Brain microvascular endothelial cell (primary cell): ENCODE data around the gene MTHFD1L.
"Not testable (repeated sequence)": the region's sequence is repeated elsewhere in the genome, so short reads cannot be mapped to it uniquely, and the experiment has no call there.

Experiments
- DNase-seq: peaks from one replicate; pipeline ENCODE4 v3.0.0-alpha.2; 2020
- H3K27ac ChIP-seq: fragments of 250-450 bp; sonication (Bioruptor Pico); 2 replicates; pipeline ENCODE4 v1.5.1; 2020; ENCODE audit warnings: mild to moderate bottlenecking, moderate library complexity
- H3K27me3 ChIP-seq: fragments of 250-450 bp; sonication (Bioruptor Pico); replicated peaks from 2 replicates; pipeline ENCODE4 v1.5.1; 2020; ENCODE audit warnings: mild to moderate bottlenecking
- H3K36me3 ChIP-seq: fragments of 250-450 bp; sonication (Bioruptor Pico); replicated peaks from 2 replicates; pipeline ENCODE4 v1.5.1; 2020; ENCODE audit warnings: mild to moderate bottlenecking
- H3K4me3 ChIP-seq: 2 replicates; pipeline ENCODE4 v1.5.1; 2011; ENCODE audit warnings: low read depth, mild to moderate bottlenecking, control low read depth, low read length, moderate library complexity
- in situ Hi-C: cut with HindIII; loops from 2 replicates; pipeline ENCODE4 v1.10.0; 2017; ENCODE audit warnings: low sequenced_read_pairs, low pct_ligation_motif_present
- TF ChIP-seq, protein P1 (sequence below): IDR thresholded peaks from 2 replicates; pipeline ENCODE4 v1.5.1; 2011; ENCODE audit warnings: low read depth, mild to moderate bottlenecking, moderate library complexity, low read length, control low read depth, inconsistent platforms; ENCODE audit errors: missing control alignments

The MTHFD1L gene

DNA sequence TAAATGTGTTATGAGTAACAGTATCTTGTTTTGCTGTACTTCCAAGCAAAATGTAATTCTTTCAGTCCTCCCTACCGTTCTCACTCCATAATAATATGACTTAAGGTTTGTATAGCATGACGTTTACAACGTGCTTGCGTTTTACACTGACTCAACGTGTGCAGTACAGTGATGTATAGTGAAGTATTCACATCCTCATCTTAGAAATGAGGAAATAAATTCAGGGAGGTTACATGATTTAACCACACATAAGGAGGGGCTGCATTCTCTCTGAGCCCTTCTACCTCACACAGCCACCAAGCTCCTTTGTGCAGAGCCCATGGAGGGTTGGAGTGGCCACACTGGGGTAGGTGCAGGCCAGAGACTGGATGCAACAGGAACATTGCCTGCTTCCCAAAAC lies 164.5 kb downstream of the MTHFD1L start:
- TF ChIP-seq, protein P1, sequence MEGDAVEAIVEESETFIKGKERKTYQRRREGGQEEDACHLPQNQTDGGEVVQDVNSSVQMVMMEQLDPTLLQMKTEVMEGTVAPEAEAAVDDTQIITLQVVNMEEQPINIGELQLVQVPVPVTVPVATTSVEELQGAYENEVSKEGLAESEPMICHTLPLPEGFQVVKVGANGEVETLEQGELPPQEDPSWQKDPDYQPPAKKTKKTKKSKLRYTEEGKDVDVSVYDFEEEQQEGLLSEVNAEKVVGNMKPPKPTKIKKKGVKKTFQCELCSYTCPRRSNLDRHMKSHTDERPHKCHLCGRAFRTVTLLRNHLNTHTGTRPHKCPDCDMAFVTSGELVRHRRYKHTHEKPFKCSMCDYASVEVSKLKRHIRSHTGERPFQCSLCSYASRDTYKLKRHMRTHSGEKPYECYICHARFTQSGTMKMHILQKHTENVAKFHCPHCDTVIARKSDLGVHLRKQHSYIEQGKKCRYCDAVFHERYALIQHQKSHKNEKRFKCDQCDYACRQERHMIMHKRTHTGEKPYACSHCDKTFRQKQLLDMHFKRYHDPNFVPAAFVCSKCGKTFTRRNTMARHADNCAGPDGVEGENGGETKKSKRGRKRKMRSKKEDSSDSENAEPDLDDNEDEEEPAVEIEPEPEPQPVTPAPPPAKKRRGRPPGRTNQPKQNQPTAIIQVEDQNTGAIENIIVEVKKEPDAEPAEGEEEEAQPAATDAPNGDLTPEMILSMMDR = no peak
- Histone ChIP-seq H3K27ac (no peak overlapping the region), H3K36me3 (peaks cover 9% of the 10 kb centered on the region), H3K27me3 (no peaks in the 10 kb centered on the region), H3K4me3 (no peak overlapping the region)
- in situ Hi-C loops = no loop called here
- no peak for DNase-seq

DNA sequence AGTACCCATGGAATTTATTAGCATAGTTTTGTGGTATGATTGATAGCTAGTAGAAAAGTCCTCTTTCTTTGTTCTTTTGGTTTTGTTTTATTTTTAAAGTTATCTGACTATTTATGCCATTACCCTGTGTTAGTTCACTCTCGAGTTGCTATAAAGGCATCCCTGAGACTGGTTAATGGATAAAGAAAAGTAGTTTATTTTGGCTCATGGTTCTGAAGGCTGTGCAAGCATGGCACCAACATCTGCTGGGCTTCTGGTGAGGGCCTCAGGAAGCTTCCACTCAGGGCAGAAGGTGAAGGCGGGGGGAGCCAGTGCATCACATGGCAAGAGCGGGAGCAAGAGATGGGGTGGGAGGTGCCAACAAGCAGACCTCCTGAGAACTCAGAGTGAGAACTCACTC lies 166.5 kb downstream of the MTHFD1L start:
- TF ChIP-seq, protein P1 = no peak
- Histone ChIP-seq H3K36me3 (peaks cover 9% of the 10 kb centered on the region), H3K4me3 (no peak overlapping the region), H3K27me3 (no peaks in the 10 kb centered on the region), H3K27ac (no peak overlapping the region)
- no peak for DNase-seq
- in situ Hi-C loops = no loop called here

DNA sequence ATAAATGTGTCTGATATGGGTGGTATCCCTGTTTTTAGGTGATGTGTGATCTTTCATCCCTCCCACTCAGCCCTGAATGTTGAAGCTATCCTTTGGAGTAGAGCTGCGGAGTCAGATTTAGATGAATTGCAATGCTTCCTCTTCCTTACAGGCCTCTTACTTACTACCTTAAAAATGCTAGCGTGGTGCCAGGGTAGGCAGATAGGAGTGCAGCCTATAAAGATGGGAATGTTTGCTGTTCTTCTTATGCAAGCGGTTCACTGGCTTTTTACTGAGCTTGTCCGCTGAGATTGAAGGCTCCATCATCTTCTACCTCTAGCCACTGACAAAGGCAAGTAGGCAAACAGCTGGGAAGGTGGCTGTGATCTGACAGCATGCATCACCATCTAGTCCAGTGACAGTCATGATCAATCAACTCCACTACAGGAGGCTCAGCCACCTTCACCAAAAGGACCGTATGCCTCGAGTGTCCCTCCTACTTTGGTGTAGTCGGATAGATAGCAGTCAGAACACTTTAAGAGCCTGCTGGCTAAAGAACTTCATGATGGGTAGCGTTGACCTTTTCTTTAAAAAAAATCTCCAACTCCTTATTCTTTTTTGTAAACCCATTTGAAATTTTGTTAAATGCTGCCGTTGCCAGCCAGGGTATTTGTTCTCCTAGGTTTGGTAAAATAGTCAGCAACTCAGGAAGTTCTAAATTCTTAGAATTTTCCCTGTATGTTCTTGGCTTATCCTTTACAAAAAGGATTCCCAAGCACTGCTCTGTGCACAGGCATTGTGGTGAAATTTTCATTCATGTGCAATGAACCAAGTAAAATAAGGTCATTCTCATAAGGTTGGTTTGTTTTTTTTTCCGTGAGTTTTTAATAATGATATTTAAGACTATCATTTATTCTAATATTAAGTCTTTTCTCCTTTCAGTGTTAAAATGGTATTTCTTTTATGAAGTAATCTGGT lies 169.6 kb downstream of the MTHFD1L start:
- TF ChIP-seq, protein P1 = no peak
- DNase-seq = no peak
- peaks cover 2% of the 10 kb centered on the region for H3K36me3 ChIP-seq
- in situ Hi-C loops = no loop called here
- H3K27me3 ChIP-seq = no peaks in the 10 kb centered on the region
- peak overlapping the region; percentile 100 for H3K27ac ChIP-seq
- no peak overlapping the region for H3K4me3 ChIP-seq

DNA sequence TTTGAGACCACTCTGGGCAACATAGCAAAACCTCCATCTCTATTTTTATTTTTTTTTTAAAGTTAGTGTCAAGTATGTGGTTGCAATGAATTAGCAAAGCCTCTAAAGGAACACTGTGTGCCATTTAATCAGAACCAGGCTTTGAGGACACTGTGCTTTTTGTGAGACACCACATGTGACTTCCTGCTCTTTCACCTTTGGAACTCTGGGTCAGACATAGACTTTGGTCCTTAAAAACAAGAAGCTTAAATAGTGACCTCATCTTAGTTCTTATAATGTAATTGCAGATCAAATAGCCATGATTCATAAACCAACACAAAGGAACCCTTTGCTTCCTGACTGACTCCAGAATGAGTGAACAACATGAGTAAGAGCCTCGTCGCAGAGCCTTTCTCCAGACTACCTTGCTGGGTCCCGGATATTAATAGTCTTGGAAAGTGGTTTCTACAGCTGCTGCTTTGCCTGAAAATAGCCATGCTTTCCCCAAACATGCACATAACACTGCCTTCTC lies 170.8 kb downstream of the MTHFD1L start:
- H3K27me3 ChIP-seq, H3K36me3 ChIP-seq, H3K4me3 ChIP-seq, in situ Hi-C loops: not testable (repeated sequence)
- peak overlapping the region; percentile 100 for H3K27ac ChIP-seq
- DNase-seq = peak; percentile 97

DNA sequence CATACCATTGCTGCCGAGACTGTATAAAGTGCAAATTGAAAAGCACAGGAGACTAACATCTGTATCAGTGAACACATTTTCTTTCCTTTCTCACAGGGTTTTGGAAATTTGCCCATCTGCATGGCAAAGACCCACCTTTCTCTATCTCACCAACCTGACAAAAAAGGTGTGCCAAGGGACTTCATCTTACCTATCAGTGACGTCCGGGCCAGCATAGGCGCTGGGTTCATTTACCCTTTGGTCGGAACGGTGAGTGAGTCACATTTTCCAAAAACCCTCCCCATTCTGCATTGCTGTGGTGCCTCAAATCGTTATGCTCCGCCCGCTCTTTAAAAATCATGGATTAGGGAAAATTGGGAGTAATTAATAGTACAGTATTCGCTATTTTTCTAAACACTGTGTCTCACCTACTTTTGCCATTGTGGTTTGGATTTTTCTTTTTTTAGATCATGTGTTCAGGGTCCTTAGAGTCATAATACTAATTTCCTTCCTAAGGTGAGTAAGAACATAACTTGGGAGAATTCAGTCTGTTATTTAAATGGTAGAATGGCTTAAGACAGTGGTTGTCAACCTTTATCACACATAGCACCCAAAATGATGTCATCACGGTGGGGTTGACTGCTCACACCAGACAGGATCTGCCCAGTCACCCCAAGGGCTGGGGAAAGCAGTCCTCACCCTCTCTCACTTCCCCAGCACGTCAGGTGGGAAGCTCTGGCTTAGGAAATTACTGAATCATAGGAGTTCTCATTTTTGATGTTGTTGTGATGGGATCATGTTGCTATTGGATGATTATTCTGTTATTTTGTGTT lies 171.6 kb downstream of the MTHFD1L start:
- Histone ChIP-seq H3K4me3 (no peak overlapping the region), H3K36me3 (peaks cover 2% of the 10 kb centered on the region), H3K27ac (peak overlapping the region; percentile 100), H3K27me3 (no peaks in the 10 kb centered on the region)
- in situ Hi-C loops = no loop called here
- DNase-seq = peak; percentile 82
- TF ChIP-seq, protein P1 = no peak

DNA sequence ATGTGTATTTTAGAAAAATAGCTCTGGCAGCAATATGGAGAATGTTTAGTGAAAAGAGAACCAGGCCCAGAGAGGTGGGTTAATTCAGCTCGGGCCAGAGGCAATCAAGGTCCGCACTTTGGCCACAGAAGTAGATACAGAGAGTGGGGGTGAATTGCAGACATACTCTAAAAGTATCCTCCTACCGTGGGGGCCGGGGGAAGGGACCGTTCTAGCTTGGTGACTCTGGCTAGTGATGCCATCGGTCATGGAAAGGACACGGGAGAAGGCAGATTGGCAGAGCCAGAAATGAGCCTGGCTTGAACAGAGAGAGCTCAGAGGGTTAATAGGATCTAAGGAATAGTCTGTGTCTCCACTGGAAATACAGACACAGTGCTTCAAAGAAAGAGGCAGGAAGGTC lies 173.1 kb downstream of the MTHFD1L start:
- in situ Hi-C loops = no loop called here
- Histone ChIP-seq H3K36me3 (peaks cover 2% of the 10 kb centered on the region), H3K27me3 (no peaks in the 10 kb centered on the region), H3K4me3 (no peak overlapping the region), H3K27ac (peak overlapping the region; percentile 100)
- TF ChIP-seq, protein P1 = no peak
- no peak for DNase-seq
